ENCODE data around the gene RAPGEF1.

- TF ChIP-seq CTCF (IDR thresholded peaks at IDR 0.05): no peak
- no peak for TF ChIP-seq ZFX (IDR thresholded peaks at IDR 0.05; ENCODE audit: borderline replicate concordance)
These were observed 7.8 kb downstream of the RAPGEF1 start for GRCh38 chr9:131732061-131732526.

Measured in 22Rv1 (cell line).